Pancreas (tissue), 10 donors: ENCODE measurements around the gene HLA-DRA. TPM values are rescaled to one million over a fixed set of nuclear protein-coding genes. Genes with fewer than 3 reads are reported as not detected.
A peak's percentile ranks its signal among the peaks of the same experiment; 100 is the strongest.

ENCODE experiments used
- ATAC-seq, 4 donors: fragments of 200-7000 bp; cut with Tn5 transposase; one replicate each; pipeline versions ENCODE4 v1.8.0 to v1.9.1; 2020; ENCODE audit warnings: mild to moderate bottlenecking in 4 of 4, moderate library complexity in 4 of 4
- DNase-seq, 6 donors: peaks; one replicate each; pipeline ENCODE4 v3.0.0-alpha.2; 2020
- FAIRE-seq: peaks from 2 replicates; lab custom pipeline; 2012; peaks lifted over from hg19 to GRCh38; lab: Jason Lieb, UNC
- H3K27ac ChIP-seq, 4 donors: fragments of 200-600 bp; sonication (generic); 1 replicate in 3 of 4; 2 replicates in 1 of 4; pipeline versions ENCODE4 v1.5.0 to v1.8.0; 2020
- H3K27me3 ChIP-seq, 4 donors: fragments of 200-600 bp; one replicate each; pipeline ENCODE4 v1.8.0; 2021
- H3K36me3 ChIP-seq, 3 donors: fragments of 200-600 bp; sonication (generic) in 1 of 3; one replicate each; pipeline versions ENCODE4 v1.5.0 to v1.8.0; 2020 to 2021
- H3K4me1 ChIP-seq, 3 donors: fragments of 200-600 bp; one replicate each; pipeline ENCODE4 v1.8.0; 2021
- H3K4me3 ChIP-seq, 4 donors: fragments of 200-600 bp; sonication (generic) in 2 of 4; one replicate each; pipeline versions ENCODE4 v1.5.0 to v1.8.0; 2020 to 2021
- H3K9me3 ChIP-seq, 4 donors: fragments of 200-600 bp; one replicate each; pipeline ENCODE4 v1.8.0; 2021
- WGBS, 2 donors: extraction: QIAGEN DNeasy Blood & Tissue Kit; methylation state at CpG; one replicate each; pipeline ENCODE4 v1.1.7; 2013; 5-methylcytosine and 5-hydroxymethylcytosine counted together
- intact Hi-C, 3 donors: fragments of 100-400 bp; cut with DNase I; formaldehyde crosslinking; loops; one replicate each; pipeline versions ENCODE4 v1.11.1 to v1.14.2; 2022
- polyA plus RNA-seq, 2 donors: library from polyadenylated mRNA; stranded (reverse); fragments of 200-250 nt; gene quantifications; one replicate each; pipeline ENCODE4 v1.2.3, GENCODE V29; 2013
- total RNA-seq, 6 donors: library from RNA; stranded (reverse); fragmentation: NEBNext Ultra II Directional in 4 of 6; extraction: Animal tissue kit (Norgen Biotek cat#: 25700) in 4 of 6; gene quantifications; one replicate each; pipeline versions ENCODE4 v1.2.1 to v1.2.4, GENCODE V29; 2021 to 2023
- TF ChIP-seq, protein P1 (sequence below), 4 donors: fragments of 200-600 bp; sonication (generic) in 3 of 4; IDR thresholded peaks; one replicate each; pipeline versions ENCODE4 v1.5.0 to v1.8.0; 2021; ENCODE audit warnings: antibody characterized with exemption in 4 of 4
- donor health status: healthy with polysubstance abuse.
- donor health status: DM: no; HTN: no; CAD: no; lungs with moderate emphysema.
- donor health status: DM: no; HTN: no; CAD: no.
- donor health status: control.
- donor health status: control.
- donor health status: Bipolar disorder and iron deficiency.
- donor health status: DM: yes; HTN: yes; CAD: no.
- donor health status: DM: no; HTN: no; CAD: no.
- donor health status: DM: no; HTN: no; CAD: no.
- donor health status: DM: yes; HTN: yes; CAD: no.

Gene HLA-DRA
- total and polyA plus RNA-seq, 8 donors: 16.3 to 414 (median 28.2) TPM

DNA sequence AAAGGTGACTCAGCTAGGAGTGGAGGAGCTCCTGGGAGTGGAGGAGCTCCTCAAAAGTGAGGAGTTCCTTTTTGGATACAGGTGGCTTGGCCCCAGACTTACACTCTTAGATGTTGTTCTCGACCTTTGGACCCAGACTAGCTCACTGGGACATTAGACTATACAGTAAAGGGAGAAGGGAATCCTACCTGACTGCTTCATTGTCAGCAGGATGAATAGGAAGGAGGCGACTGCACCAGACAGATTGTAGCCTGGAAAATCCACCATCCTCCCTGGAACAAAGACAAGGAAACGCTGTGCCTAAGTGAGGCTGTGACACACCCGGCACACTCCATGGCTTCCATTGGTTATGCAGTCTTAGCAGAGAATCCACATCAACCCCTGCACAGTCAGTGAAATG, 32.8 kb upstream of the HLA-DRA start, which contains the start of gene BTNL2:
TSS of gene BTNL2 (minus strand) at position 325 of the 400 bp plus-strand sequence. CDS start at position 267, 58 bp downstream.
- Histone ChIP-seq H3K4me1 (no peaks in the 10 kb centered on the region), H3K4me3 (no peak within 1 kb of the TSS), H3K27me3 (peaks cover 0 to 20% (median 4%) of the 10 kb centered on the region in 4 donors), H3K36me3 (no peaks in the 10 kb centered on the region), H3K9me3 (no peaks in the 10 kb centered on the region), H3K27ac (no peak within 1 kb of the TSS)
- FAIRE-seq (no peak), DNase-seq (no peak), ATAC-seq (no peak)
- intact Hi-C loops: no loop called here
- TF ChIP-seq, protein P1, sequence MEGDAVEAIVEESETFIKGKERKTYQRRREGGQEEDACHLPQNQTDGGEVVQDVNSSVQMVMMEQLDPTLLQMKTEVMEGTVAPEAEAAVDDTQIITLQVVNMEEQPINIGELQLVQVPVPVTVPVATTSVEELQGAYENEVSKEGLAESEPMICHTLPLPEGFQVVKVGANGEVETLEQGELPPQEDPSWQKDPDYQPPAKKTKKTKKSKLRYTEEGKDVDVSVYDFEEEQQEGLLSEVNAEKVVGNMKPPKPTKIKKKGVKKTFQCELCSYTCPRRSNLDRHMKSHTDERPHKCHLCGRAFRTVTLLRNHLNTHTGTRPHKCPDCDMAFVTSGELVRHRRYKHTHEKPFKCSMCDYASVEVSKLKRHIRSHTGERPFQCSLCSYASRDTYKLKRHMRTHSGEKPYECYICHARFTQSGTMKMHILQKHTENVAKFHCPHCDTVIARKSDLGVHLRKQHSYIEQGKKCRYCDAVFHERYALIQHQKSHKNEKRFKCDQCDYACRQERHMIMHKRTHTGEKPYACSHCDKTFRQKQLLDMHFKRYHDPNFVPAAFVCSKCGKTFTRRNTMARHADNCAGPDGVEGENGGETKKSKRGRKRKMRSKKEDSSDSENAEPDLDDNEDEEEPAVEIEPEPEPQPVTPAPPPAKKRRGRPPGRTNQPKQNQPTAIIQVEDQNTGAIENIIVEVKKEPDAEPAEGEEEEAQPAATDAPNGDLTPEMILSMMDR (IDR thresholded peaks at IDR 0.05): no peak
- 31 to 42% methylated on average over 4 of the region's 4 CpGs for WGBS, 2 donors

DNA sequence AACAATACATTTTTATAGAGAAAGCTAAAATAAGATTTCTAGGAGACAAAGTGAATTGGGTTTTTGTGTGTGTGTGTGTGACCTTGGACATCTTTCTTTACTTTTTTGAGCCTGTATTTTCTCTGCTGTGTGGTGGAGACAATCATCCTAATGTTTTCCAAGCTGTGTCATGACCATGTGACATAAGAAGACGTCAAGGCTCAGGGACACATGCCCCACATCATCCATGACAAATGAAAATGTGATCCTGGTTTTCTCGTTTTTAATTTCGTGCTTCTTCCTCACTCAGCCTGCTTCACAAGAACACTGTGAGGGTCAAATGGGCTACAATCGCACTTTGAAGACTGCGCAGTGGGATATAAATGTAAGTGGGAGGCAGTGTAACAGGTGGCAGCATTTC, 28.8 kb upstream of the HLA-DRA start:
- TF ChIP-seq, protein P1 (IDR thresholded peaks at IDR 0.05): no peak
- FAIRE-seq (no peak), DNase-seq (no peak), ATAC-seq (no peak)
- intact Hi-C loops: loop anchor here in 1 of 3 donors (5.0 kb wide), 1 partner anchor 386 kb away; no protein-coding TSS in a partner anchor
- Histone ChIP-seq H3K27ac (no peak overlapping the region), H3K36me3 (no peaks in the 10 kb centered on the region), H3K4me1 (no peaks in the 10 kb centered on the region), H3K4me3 (no peak overlapping the region), H3K9me3 (no peaks in the 10 kb centered on the region), H3K27me3 (peaks cover 0 to 21% (median 0%) of the 10 kb centered on the region in 4 donors)
- 39 to 44% methylated on average over 5 of the region's 5 CpGs for WGBS, 2 donors

DNA sequence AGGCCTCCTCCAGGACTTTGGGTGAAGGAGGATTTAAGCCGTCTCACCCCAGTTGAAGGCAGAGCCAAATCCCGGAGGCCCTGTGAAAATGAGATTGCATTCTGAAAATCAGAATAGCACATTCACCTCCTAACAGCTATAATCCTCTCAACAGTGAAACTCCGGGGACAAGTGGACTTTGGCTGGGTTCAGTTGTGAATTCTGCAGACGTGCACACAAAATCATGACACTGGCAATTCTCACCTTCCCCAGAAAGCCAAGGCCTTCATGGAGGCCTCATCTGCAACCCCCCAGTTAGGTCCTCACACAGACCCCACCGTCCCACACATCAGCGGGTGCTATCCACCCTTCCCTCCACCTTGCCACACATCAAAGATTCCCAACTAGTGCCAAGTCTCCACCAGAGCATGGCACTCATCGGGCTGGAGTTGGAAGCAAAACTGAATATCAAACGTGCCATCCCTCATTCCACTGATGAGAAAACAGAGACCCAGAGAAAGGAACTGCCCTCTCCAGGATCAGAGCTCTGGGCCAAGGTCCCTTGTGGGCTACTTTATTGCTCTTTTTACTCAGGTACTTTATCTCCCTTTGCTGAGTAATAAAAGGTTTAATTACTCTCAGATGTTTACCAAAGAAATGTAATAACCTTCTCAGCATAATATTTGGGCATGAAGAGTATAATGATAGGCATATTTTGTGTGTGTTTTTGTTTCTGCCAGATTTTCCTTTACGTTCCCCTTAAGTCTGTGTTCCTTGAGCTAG, 27.9 kb upstream of the HLA-DRA start:
- H3K9me3 ChIP-seq: no peaks in the 10 kb centered on the region
- no peak overlapping the region for H3K4me3 ChIP-seq
- TF ChIP-seq, protein P1 (IDR thresholded peaks at IDR 0.05): no peak
- no peak for FAIRE-seq
- ATAC-seq: no peak
- no peak overlapping the region for H3K27ac ChIP-seq
- WGBS, 2 donors: 55 to 61% methylated on average over 9 of the region's 9 CpGs
- no peaks in the 10 kb centered on the region for H3K36me3 ChIP-seq
- H3K27me3 ChIP-seq: peaks cover 0 to 20% (median 4%) of the 10 kb centered on the region in 4 donors
- no peaks in the 10 kb centered on the region for H3K4me1 ChIP-seq
- intact Hi-C loops: loop anchor here in 1 of 3 donors (5.0 kb wide), 1 partner anchor 386 kb away; no protein-coding TSS in a partner anchor
- no peak for DNase-seq

DNA sequence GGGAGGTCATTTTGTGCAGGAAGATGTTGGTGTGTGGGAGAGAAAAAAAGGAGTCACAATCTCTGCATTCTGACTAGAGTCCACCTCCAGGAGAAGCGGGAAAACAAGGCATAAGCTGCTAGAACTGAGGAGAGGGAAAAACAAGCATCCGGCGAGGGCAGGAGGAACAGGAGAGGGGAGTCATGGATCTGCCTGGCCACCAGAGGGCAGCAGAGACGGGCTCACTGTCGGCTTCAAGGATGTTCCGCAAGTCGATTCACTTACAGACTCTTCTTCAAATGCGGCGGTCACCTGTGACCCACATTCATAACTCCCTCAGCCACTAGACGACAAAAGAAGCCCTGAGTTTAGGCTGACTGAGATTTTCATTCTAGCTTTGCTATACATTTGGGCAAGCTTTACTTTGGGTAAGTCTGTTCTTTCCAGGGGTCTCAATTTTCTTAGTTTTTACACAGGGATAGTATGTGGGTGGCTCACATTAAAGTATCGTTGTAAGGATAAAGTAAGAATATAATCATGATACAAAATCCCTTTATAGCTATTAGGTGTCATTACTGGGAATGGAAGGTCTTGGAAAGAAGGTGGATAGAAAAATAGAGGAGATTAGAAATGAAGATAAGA, 26.1 kb upstream of the HLA-DRA start:
- ATAC-seq: peak; percentile 85 to 95 (median 92)

More for the DNA sequence above, 26.1 kb upstream of the HLA-DRA start:
- H3K4me3 ChIP-seq: no peak overlapping the region
- no peaks in the 10 kb centered on the region for H3K4me1 ChIP-seq
- FAIRE-seq (no peak), DNase-seq (peak; percentile 47 to 92 (median 78))
- WGBS, 2 donors: 5% methylated on average over 11 of the region's 11 CpGs
- TF ChIP-seq, protein P1 (IDR thresholded peaks at IDR 0.05): peak; percentile 87 to 95 (median 92)
- no peak overlapping the region for H3K27ac ChIP-seq
- no peaks in the 10 kb centered on the region for H3K9me3 ChIP-seq
- no peaks in the 10 kb centered on the region for H3K36me3 ChIP-seq
- intact Hi-C loops: loop anchor here in 1 of 3 donors (5.0 kb wide), 1 partner anchor 384 kb away; no protein-coding TSS in a partner anchor
- peaks cover 0 to 28% (median 4%) of the 10 kb centered on the region in 4 donors for H3K27me3 ChIP-seq
